Caco-2 (cell line): ENCODE data around the gene KCNJ11. TPM values are rescaled to one million over a fixed set of nuclear protein-coding genes. Genes with fewer than 3 reads are reported as not detected.

ENCODE experiments used
- BruUV-seq: library from RNA; stranded (reverse); fragments of 400-500 nt; replicated peaks from 2 replicates; lab custom pipeline; 2021; lab: Mats Ljungman, UMichigan
- CTCF ChIA-PET: fragments of 300-600 bp; sonication (Branson Sonifier 250); formaldehyde crosslinking; loops from one replicate; lab custom pipeline; 2022; ENCODE audit warnings: antibody characterized with exemption; lab: Charles Lee
- POLR2A ChIA-PET: fragments of 300-600 bp; sonication (Branson Sonifier 250); formaldehyde crosslinking; loops from one replicate; lab custom pipeline; 2022; ENCODE audit warnings: antibody characterized with exemption; lab: Charles Lee
- DNase-seq, 2 experiments: peaks; one replicate each; pipeline versions ENCODE4 v3.0.0 to v3.0.0-alpha.2; 2020 to 2022
- H3K27me3 ChIP-seq: replicated peaks from 2 replicates; pipeline ENCODE4 v1.6.0; 2011; ENCODE audit warnings: low read length; ENCODE audit not compliant: control insufficient read depth, insufficient read depth
- H3K36me3 ChIP-seq: 2 replicates; pipeline ENCODE4 v1.5.1; 2011; ENCODE audit warnings: low read length; ENCODE audit not compliant: control insufficient read depth, insufficient read depth
- H3K4me1 ChIP-seq: fragments of 250-450 bp; sonication (Bioruptor Pico); 2 replicates; pipeline ENCODE4 v1.5.1; 2020; ENCODE audit warnings: mild to moderate bottlenecking
- H3K4me3 ChIP-seq: 2 replicates; pipeline ENCODE4 v1.5.1; 2011; ENCODE audit warnings: low read depth, mild to moderate bottlenecking, control low read depth, low read length
- H3K9me3 ChIP-seq: fragments of 250-450 bp; sonication (Bioruptor Pico); 2 replicates; pipeline ENCODE4 v1.5.1; 2020; ENCODE audit warnings: mild to moderate bottlenecking, moderate library complexity
- H3K27ac Mint-ChIP-seq: one replicate; pipeline ENCODE4 v1.8.0; 2022; ENCODE audit warnings: mixed read lengths; ENCODE audit not compliant: unreplicated experiment
- H3K27me3 Mint-ChIP-seq: one replicate; pipeline ENCODE4 v1.8.0; 2022; ENCODE audit warnings: mixed read lengths; ENCODE audit not compliant: insufficient read depth, unreplicated experiment
- H3K36me3 Mint-ChIP-seq: one replicate; pipeline ENCODE4 v1.8.0; 2022; ENCODE audit warnings: mild to moderate bottlenecking, mixed read lengths; ENCODE audit not compliant: insufficient read depth, unreplicated experiment
- H3K4me1 Mint-ChIP-seq: one replicate; pipeline ENCODE4 v1.8.0; 2022; ENCODE audit warnings: low read depth, mixed read lengths; ENCODE audit not compliant: unreplicated experiment
- H3K4me3 Mint-ChIP-seq: one replicate; pipeline ENCODE4 v1.8.0; 2022; ENCODE audit warnings: mild to moderate bottlenecking, moderate library complexity, mixed read lengths; ENCODE audit not compliant: unreplicated experiment
- H3K9me3 Mint-ChIP-seq: one replicate; pipeline ENCODE4 v1.8.0; 2022; ENCODE audit warnings: mixed read lengths; ENCODE audit not compliant: unreplicated experiment
- intact Hi-C: fragments of 100-400 bp; cut with micrococcal nuclease; formaldehyde crosslinking; loops from one replicate; pipeline ENCODE4 v1.10.0; 2022; ENCODE audit not compliant: unreplicated experiment
- total RNA-seq: library from RNA; stranded (reverse); gene quantifications from 2 replicates; pipeline ENCODE4 v1.2.3, GENCODE V29; 2022
- TF ChIP-seq, protein P1 (sequence below), 2 experiments: fragments of 200-600 bp in 1 of 2; IDR thresholded peaks; 1 replicate in 1 of 2; 2 replicates in 1 of 2; pipeline versions ENCODE4 v1.5.1 to v1.8.0; 2011 to 2022; ENCODE audit warnings: antibody characterized with exemption in 1 of 2, control low read depth in 1 of 2, inconsistent platforms in 1 of 2, low read depth in 1 of 2, low read length in 1 of 2, mild to moderate bottlenecking in 1 of 2, moderate library complexity in 1 of 2; ENCODE audit not compliant: insufficient read depth in 1 of 2, severe bottlenecking in 1 of 2, unreplicated experiment in 1 of 2

KCNJ11 gene
- total RNA-seq, 1 experiment from 2014 or later, result 3.4 TPM

- no peaks in the 10 kb centered on the region for H3K36me3 Mint-ChIP-seq
- H3K27me3 Mint-ChIP-seq, result peaks cover 16% of the 10 kb centered on the region
- POLR2A ChIA-PET, result no interaction called here
- H3K4me1 ChIP-seq, result peaks cover 8% of the 10 kb centered on the region
- DNase-seq, result peak; percentile 62 to 82
- H3K27me3 ChIP-seq, result 0 out of 2 replicates have a peak, but pooled peaks cover 2% of the 10 kb centered on the region
- CTCF ChIA-PET, result interaction anchor here (0.6 to 1.1 kb wide), 3 partner anchors 40 to 49 kb away, joined by 3 to 4 read pairs (median 3); no protein-coding TSS in a partner anchor
- BruUV-seq, result no TSS peak
- peaks cover 12% of the 10 kb centered on the region for H3K4me1 Mint-ChIP-seq
- H3K4me3 Mint-ChIP-seq, result no peak overlapping the region
- H3K27ac Mint-ChIP-seq, result no peak overlapping the region
- no peaks in the 10 kb centered on the region for H3K9me3 ChIP-seq
- no peak overlapping the region for H3K4me3 ChIP-seq
- H3K36me3 ChIP-seq, result no peaks in the 10 kb centered on the region
- intact Hi-C loops, result no loop called here
- TF ChIP-seq, protein P1, sequence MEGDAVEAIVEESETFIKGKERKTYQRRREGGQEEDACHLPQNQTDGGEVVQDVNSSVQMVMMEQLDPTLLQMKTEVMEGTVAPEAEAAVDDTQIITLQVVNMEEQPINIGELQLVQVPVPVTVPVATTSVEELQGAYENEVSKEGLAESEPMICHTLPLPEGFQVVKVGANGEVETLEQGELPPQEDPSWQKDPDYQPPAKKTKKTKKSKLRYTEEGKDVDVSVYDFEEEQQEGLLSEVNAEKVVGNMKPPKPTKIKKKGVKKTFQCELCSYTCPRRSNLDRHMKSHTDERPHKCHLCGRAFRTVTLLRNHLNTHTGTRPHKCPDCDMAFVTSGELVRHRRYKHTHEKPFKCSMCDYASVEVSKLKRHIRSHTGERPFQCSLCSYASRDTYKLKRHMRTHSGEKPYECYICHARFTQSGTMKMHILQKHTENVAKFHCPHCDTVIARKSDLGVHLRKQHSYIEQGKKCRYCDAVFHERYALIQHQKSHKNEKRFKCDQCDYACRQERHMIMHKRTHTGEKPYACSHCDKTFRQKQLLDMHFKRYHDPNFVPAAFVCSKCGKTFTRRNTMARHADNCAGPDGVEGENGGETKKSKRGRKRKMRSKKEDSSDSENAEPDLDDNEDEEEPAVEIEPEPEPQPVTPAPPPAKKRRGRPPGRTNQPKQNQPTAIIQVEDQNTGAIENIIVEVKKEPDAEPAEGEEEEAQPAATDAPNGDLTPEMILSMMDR (IDR thresholded peaks at IDR 0.05; ENCODE audit: insufficient read depth in 1 of 2, low read depth in 1 of 2, low read length in 1 of 2, severe bottlenecking in 1 of 2, unreplicated experiment in 1 of 2), result no peak
- no peaks in the 10 kb centered on the region for H3K9me3 Mint-ChIP-seq
These were observed 35.3 kb upstream of the KCNJ11 start for GRCh38 chr11:17423533-17424310.

GRCh38 chr11:17421781-17422180 lies 33.3 kb upstream of the KCNJ11 start:
- H3K36me3 ChIP-seq, result no peaks in the 10 kb centered on the region
- intact Hi-C loops, result no loop called here
- BruUV-seq, result no TSS peak
- Mint-ChIP-seq H3K4me1 (peaks cover 17% of the 10 kb centered on the region), H3K27me3 (peaks cover 23% of the 10 kb centered on the region), H3K27ac (no peak overlapping the region), H3K36me3 (no peaks in the 10 kb centered on the region), H3K4me3 (no peak overlapping the region), H3K9me3 (no peaks in the 10 kb centered on the region)
- TF ChIP-seq, protein P1 (IDR thresholded peaks at IDR 0.05; ENCODE audit: insufficient read depth in 1 of 2, low read depth in 1 of 2, low read length in 1 of 2, severe bottlenecking in 1 of 2, unreplicated experiment in 1 of 2), result no peak
- ChIA-PET POLR2A (no interaction called here), CTCF (interaction anchor here (0.6 to 1.0 kb wide), 2 partner anchors 52 to 53 kb away, joined by 3 to 4 read pairs; no protein-coding TSS in a partner anchor)
- DNase-seq, result no peak
- no peak overlapping the region for H3K4me3 ChIP-seq
- H3K4me1 ChIP-seq, result peaks cover 8% of the 10 kb centered on the region
- H3K9me3 ChIP-seq, result no peaks in the 10 kb centered on the region
- H3K27me3 ChIP-seq, result 0 out of 2 replicates have a peak, but pooled peaks cover 2% of the 10 kb centered on the region

- ChIA-PET CTCF (interaction anchor here (0.6 to 0.8 kb wide), 2 partner anchors 34 to 309 kb away, joined by 3 read pairs; no protein-coding TSS in a partner anchor), POLR2A (no interaction called here)
- Mint-ChIP-seq H3K27ac (no peak overlapping the region), H3K27me3 (peaks cover 34% of the 10 kb centered on the region), H3K4me3 (no peak overlapping the region), H3K4me1 (peaks cover 10% of the 10 kb centered on the region), H3K9me3 (no peaks in the 10 kb centered on the region), H3K36me3 (no peaks in the 10 kb centered on the region)
- Histone ChIP-seq H3K9me3 (no peaks in the 10 kb centered on the region), H3K4me1 (peaks cover 3% of the 10 kb centered on the region), H3K36me3 (no peaks in the 10 kb centered on the region), H3K4me3 (no peak overlapping the region), H3K27me3 (0 out of 2 replicates have a peak, but pooled peaks cover 2% of the 10 kb centered on the region)
- BruUV-seq, result no TSS peak
- intact Hi-C loops, result no loop called here
- no peak for DNase-seq
- TF ChIP-seq, protein P1 (IDR thresholded peaks at IDR 0.05; ENCODE audit: insufficient read depth in 1 of 2, low read depth in 1 of 2, low read length in 1 of 2, severe bottlenecking in 1 of 2, unreplicated experiment in 1 of 2), result no peak
These were observed 30.1 kb upstream of the KCNJ11 start for GRCh38 chr11:17418444-17419081.
